ENCODE measurements around the gene ANKMY1. TPM values are rescaled to one million over a fixed set of nuclear protein-coding genes. Genes with fewer than 3 reads are reported as not detected.

Gene ANKMY1
- total RNA-seq, 2 experiments from 2014 or later, result 25.7 to 26.2 TPM

DNA sequence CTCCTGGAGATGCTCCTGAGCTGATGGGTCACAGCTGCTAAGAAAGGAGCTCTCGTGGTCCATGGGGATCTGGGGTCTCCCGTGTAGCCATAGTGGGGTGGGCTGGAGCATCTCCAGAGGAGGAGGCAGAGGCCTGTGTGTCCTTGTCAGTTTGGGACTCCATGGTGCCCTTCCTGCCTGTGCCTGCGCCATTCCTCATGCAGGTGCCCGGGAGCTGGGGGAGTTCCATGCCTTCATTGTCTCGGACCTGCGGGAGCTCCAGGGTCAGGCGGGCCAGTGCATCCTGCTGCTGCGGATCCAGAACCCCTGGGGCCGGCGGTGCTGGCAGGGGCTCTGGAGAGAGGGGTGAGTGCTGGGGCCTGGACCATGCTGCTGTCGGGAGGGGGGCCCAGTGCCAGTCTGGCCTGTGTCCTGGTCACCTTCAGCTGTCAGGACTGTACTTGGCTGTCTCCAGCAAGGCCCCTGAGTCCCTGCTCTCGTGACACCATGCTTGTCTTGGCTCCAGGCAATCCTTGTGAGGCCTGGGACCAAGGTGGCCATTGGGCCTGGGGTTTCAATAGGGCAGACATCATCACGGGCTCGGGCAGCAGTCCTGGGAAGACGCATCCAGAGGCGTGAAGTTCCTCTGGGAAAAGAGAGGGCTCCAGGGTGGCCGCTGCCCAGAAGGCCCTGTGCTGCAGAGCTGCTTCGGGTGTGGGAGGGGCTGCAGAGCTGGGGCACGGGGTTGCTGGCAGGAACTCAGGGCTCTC is 36.1 kb upstream of the ANKMY1 start:
- Mint-ChIP-seq H3K9me3 (no peaks in the 10 kb centered on the region), H3K36me3 (ENCODE audit: low read depth) (peaks cover 27% of the 10 kb centered on the region), H3K27ac (no peak overlapping the region), H3K4me3 (no peak overlapping the region), H3K4me1 (ENCODE audit: low read depth) (peaks cover 3% of the 10 kb centered on the region), H3K27me3 (no peaks in the 10 kb centered on the region)
- Histone ChIP-seq H3K27me3 (ENCODE audit: control insufficient read depth in 1 of 2, insufficient read depth in 2 of 2, low read length in 2 of 2) (no peaks in the 10 kb centered on the region), H3K4me3 (ENCODE audit: low read length) (no peak overlapping the region), H3K4me1 (ENCODE audit: insufficient read depth, low read length) (peaks cover 12% of the 10 kb centered on the region), H3K9me3 (ENCODE audit: control insufficient read depth in 1 of 2, insufficient read depth in 1 of 2, low read length in 2 of 2) (no peaks in the 10 kb centered on the region), H3K36me3 (ENCODE audit: insufficient read depth, low read length) (peaks cover 95% of the 10 kb centered on the region), H3K27ac (ENCODE audit: low read depth in 1 of 2, low read length in 2 of 2) (no peak overlapping the region)
- ATAC-seq (ENCODE audit: poor library complexity), result no peak
- TF ChIP-seq, protein P1, sequence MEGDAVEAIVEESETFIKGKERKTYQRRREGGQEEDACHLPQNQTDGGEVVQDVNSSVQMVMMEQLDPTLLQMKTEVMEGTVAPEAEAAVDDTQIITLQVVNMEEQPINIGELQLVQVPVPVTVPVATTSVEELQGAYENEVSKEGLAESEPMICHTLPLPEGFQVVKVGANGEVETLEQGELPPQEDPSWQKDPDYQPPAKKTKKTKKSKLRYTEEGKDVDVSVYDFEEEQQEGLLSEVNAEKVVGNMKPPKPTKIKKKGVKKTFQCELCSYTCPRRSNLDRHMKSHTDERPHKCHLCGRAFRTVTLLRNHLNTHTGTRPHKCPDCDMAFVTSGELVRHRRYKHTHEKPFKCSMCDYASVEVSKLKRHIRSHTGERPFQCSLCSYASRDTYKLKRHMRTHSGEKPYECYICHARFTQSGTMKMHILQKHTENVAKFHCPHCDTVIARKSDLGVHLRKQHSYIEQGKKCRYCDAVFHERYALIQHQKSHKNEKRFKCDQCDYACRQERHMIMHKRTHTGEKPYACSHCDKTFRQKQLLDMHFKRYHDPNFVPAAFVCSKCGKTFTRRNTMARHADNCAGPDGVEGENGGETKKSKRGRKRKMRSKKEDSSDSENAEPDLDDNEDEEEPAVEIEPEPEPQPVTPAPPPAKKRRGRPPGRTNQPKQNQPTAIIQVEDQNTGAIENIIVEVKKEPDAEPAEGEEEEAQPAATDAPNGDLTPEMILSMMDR (IDR thresholded peaks at IDR 0.05), result no peak
- intact Hi-C loops (cut with DNase I, micrococcal nuclease), result no loop called here
- ChIA-PET POLR2A (no interaction called here), CTCF (no interaction called here)
- peak in 1 of 14 experiments; percentile 22 for DNase-seq

DNA sequence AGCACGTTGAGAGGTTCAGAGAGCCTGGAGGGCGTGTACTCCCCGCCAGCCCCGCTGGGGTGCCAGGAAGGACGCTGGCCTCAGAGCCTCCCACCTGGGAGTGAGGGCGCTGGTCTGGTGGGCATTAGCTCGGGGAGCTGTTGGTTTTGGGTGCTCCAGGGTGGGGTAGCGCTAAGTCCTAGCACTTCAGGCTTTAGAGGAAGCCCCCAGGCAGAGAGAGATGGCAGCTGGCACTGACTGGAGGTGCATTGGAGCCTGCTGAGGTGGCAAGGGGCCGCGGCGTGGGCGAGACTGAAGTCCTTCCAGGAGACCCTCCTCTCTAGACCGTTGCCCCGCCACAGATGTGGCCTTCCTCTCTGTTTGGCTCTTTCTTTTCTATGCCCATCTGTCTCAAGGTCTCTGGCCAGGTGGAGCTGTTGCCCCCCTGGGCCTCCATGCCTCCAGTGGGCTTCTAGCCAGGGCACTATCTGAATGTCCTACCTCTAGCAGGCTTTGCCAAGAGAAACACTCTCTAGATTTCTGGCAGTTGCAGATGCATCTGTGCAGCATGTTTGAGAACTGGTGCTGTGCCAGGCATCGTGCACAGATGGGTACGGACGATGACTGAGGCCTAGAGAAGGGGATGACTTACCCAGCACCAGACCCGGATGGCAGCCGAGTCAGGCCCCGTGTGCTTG is 35.4 kb upstream of the ANKMY1 start:
- POLR2A ChIA-PET, result no interaction called here
- H3K4me1 Mint-ChIP-seq (ENCODE audit: low read depth), result peaks cover 10% of the 10 kb centered on the region
- H3K27me3 ChIP-seq (ENCODE audit: control insufficient read depth in 1 of 2, insufficient read depth in 2 of 2, low read length in 2 of 2), result no peaks in the 10 kb centered on the region
- H3K4me1 ChIP-seq (ENCODE audit: insufficient read depth, low read length), result peaks cover 19% of the 10 kb centered on the region
- ATAC-seq (ENCODE audit: poor library complexity) (no peak), DNase-seq (peak in 1 of 14 experiments; percentile 17)
- H3K4me3 ChIP-seq (ENCODE audit: low read length), result no peak overlapping the region
- CTCF ChIA-PET, result no interaction called here
- TF ChIP-seq, protein P1 (IDR thresholded peaks at IDR 0.05), result no peak
- H3K27ac Mint-ChIP-seq, result no peak overlapping the region
- peaks cover 33% of the 10 kb centered on the region for H3K36me3 Mint-ChIP-seq (ENCODE audit: low read depth)
- intact Hi-C loops (cut with DNase I, micrococcal nuclease), result no loop called here
- H3K27me3 Mint-ChIP-seq, result no peaks in the 10 kb centered on the region
- H3K36me3 ChIP-seq (ENCODE audit: insufficient read depth, low read length), result peaks cover 89% of the 10 kb centered on the region
- H3K27ac ChIP-seq (ENCODE audit: low read depth in 1 of 2, low read length in 2 of 2), result no peak overlapping the region
- H3K4me3 Mint-ChIP-seq, result no peak overlapping the region
- H3K9me3 ChIP-seq (ENCODE audit: control insufficient read depth in 1 of 2, insufficient read depth in 1 of 2, low read length in 2 of 2), result no peaks in the 10 kb centered on the region
- H3K9me3 Mint-ChIP-seq, result no peaks in the 10 kb centered on the region

DNA sequence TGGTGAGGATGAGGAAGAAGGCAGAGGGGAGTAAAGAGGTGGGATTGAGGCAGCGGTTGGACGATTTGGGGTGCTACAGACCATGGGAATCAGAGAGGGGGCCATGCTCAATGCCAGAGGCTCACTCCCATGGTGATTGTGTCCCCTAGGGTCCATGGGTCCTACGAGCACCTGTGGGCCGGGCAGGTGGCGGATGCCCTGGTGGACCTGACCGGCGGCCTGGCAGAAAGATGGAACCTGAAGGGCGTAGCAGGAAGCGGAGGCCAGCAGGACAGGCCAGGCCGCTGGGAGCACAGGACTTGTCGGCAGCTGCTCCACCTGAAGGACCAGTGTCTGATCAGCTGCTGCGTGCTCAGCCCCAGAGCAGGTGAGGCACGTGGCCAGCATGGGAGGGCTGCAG is 34.0 kb upstream of the ANKMY1 start:
- ChIA-PET POLR2A (no interaction called here), CTCF (no interaction called here)
- Histone ChIP-seq H3K27me3 (ENCODE audit: control insufficient read depth in 1 of 2, insufficient read depth in 2 of 2, low read length in 2 of 2) (no peaks in the 10 kb centered on the region), H3K36me3 (ENCODE audit: insufficient read depth, low read length) (peaks cover 75% of the 10 kb centered on the region), H3K4me1 (ENCODE audit: insufficient read depth, low read length) (peaks cover 31% of the 10 kb centered on the region), H3K9me3 (ENCODE audit: control insufficient read depth in 1 of 2, insufficient read depth in 1 of 2, low read length in 2 of 2) (no peaks in the 10 kb centered on the region), H3K27ac (ENCODE audit: low read depth in 1 of 2, low read length in 2 of 2) (no peak overlapping the region), H3K4me3 (ENCODE audit: low read length) (no peak overlapping the region)
- Mint-ChIP-seq H3K27me3 (no peaks in the 10 kb centered on the region), H3K4me1 (ENCODE audit: low read depth) (peaks cover 23% of the 10 kb centered on the region), H3K4me3 (no peak overlapping the region), H3K27ac (no peak overlapping the region), H3K9me3 (no peaks in the 10 kb centered on the region), H3K36me3 (ENCODE audit: low read depth) (peaks cover 43% of the 10 kb centered on the region)
- intact Hi-C loops (cut with DNase I, micrococcal nuclease), result no loop called here
- TF ChIP-seq, protein P1 (IDR thresholded peaks at IDR 0.05), result no peak
- DNase-seq, result peak in 1 of 14 experiments; percentile 3
- no peak for ATAC-seq (ENCODE audit: poor library complexity)
